Testis (tissue), 3 donors: Measurements from ENCODE around the gene ARSD. TPM values are rescaled to one million over a fixed set of nuclear protein-coding genes. Genes with fewer than 3 reads are reported as not detected.
A peak's percentile ranks its signal among the peaks of the same experiment; 100 is the strongest.
"Not testable (repeated sequence)": the region's sequence is repeated elsewhere in the genome, so short reads cannot be mapped to it uniquely, and the experiment has no call there.

Experiments
- DNase-seq: peaks from one replicate; pipeline ENCODE4 v3.0.0-alpha.2; 2019
- H3K27ac ChIP-seq, 2 donors: fragments of 200-600 bp; sonication (generic); one replicate each; pipeline ENCODE4 v1.5.1; 2019
- H3K27me3 ChIP-seq: fragments of 200-600 bp; sonication (generic); one replicate; pipeline ENCODE4 v1.5.1; 2019
- H3K36me3 ChIP-seq: fragments of 200-600 bp; sonication (generic); one replicate; pipeline ENCODE4 v1.5.1; 2017; ENCODE audit warnings: low read depth; ENCODE audit errors: missing control alignments
- H3K4me1 ChIP-seq: fragments of 200-600 bp; sonication (generic); one replicate; pipeline ENCODE4 v1.5.1; 2019
- H3K4me3 ChIP-seq, 2 donors: fragments of 200-600 bp; sonication (generic); one replicate each; pipeline ENCODE4 v1.5.1; 2017 to 2019
- H3K9me3 ChIP-seq: fragments of 200-600 bp; sonication (generic); one replicate; pipeline ENCODE4 v1.5.1; 2017
- CTCF ChIP-seq, 3 experiments: fragments of 450-650 bp in 2 of 3; fragments of 200-600 bp in 1 of 3; sonication (generic) in 1 of 3; IDR thresholded peaks; one replicate each; pipeline ENCODE4 v1.5.1; 2016 to 2019; ENCODE audit warnings: antibody characterized with exemption in 3 of 3, mild to moderate bottlenecking in 2 of 3, moderate library complexity in 1 of 3
- POLR2A ChIP-seq: fragments of 450-650 bp; IDR thresholded peaks from one replicate; pipeline ENCODE4 v1.6.1; 2017; ENCODE audit warnings: antibody characterized with exemption, mild to moderate bottlenecking, moderate library complexity
- WGBS, 2 donors: methylation state at CpG; one replicate each; pipeline ENCODE4 v1.1.5; 2018; 5-methylcytosine and 5-hydroxymethylcytosine counted together
- intact Hi-C: fragments of 100-400 bp; cut with DNase I; formaldehyde crosslinking; loops from one replicate; pipeline ENCODE4 v1.15.1; 2023; ENCODE audit warnings: low total_unique reads
- polyA plus RNA-seq: library from polyadenylated mRNA; stranded (reverse); fragments of 350-450 nt; fragmentation: Illumina TruSeq; extraction: RNeasy Lipid Tissue Mini Kit (QIAGEN cat#74804); gene quantifications from one replicate; pipeline ENCODE4 v1.2.3, GENCODE V29; 2014; ENCODE audit warnings: low read depth, low replicate concordance; ENCODE audit not compliant: insufficient read depth
- total RNA-seq, 2 donors: library from RNA; depleted of rRNA; stranded (reverse); fragments of >200 nt; gene quantifications; one replicate each; pipeline ENCODE4 v1.2.3, GENCODE V29; 2016

ARSD gene
- total and polyA plus RNA-seq, 3 donors from 2014 or later, result 14.6 to 37.0 (median 25.4) TPM

GRCh38 chrX:2889706-2890490, 39.2 kb downstream of the ARSD start:
- intact Hi-C loops, H3K36me3 ChIP-seq, H3K4me1 ChIP-seq, H3K27ac ChIP-seq, H3K27me3 ChIP-seq, DNase-seq, H3K9me3 ChIP-seq: not testable (repeated sequence)
- 17 to 26% methylated on average over 10 to 15 of the region's 15 CpGs for WGBS, 2 donors
- peak overlapping the region; percentile 21 to 26 for H3K4me3 ChIP-seq

GRCh38 chrX:2889045-2889605, 40.0 kb downstream of the ARSD start:
- 30 to 32% methylated on average over 11 of the region's 11 CpGs for WGBS, 2 donors
- H3K4me3 ChIP-seq, result peak overlapping the region; percentile 21 to 26
- intact Hi-C loops, result no loop called here
- no peak for TF ChIP-seq CTCF (IDR thresholded peaks at IDR 0.05)
- TF ChIP-seq POLR2A, result no peak
- DNase-seq, result no peak
- no peaks in the 10 kb centered on the region for H3K9me3 ChIP-seq
- no peaks in the 10 kb centered on the region for H3K36me3 ChIP-seq
- H3K27me3 ChIP-seq, result no peaks in the 10 kb centered on the region
- H3K27ac ChIP-seq, result no peak overlapping the region
- no peaks in the 10 kb centered on the region for H3K4me1 ChIP-seq

- TF ChIP-seq CTCF (IDR thresholded peaks at IDR 0.05) (no peak), POLR2A (no peak)
- Histone ChIP-seq H3K4me3 (no peak overlapping the region), H3K27ac (no peak overlapping the region), H3K36me3 (no peaks in the 10 kb centered on the region), H3K27me3 (no peaks in the 10 kb centered on the region), H3K4me1 (no peaks in the 10 kb centered on the region), H3K9me3 (no peaks in the 10 kb centered on the region)
- no peak for DNase-seq
- 84 to 90% methylated on average over 4 to 6 of the region's 7 CpGs for whole genome bisulfite sequencing, 2 donors
- intact Hi-C loops, result no loop called here
Observed at GRCh38 chrX:2888309-2888708, 40.8 kb downstream of the ARSD start.

GRCh38 chrX:2883770-2884169, 45.4 kb downstream of the ARSD start:
- no peaks in the 10 kb centered on the region for H3K36me3 ChIP-seq
- H3K9me3 ChIP-seq, result no peaks in the 10 kb centered on the region
- no peak for DNase-seq
- no peak for TF ChIP-seq CTCF (IDR thresholded peaks at IDR 0.05)
- TF ChIP-seq POLR2A, result no peak
- H3K27ac ChIP-seq, result no peak overlapping the region
- no peaks in the 10 kb centered on the region for H3K4me1 ChIP-seq
- intact Hi-C loops, result no loop called here
- H3K4me3 ChIP-seq, result no peak overlapping the region
- H3K27me3 ChIP-seq, result no peaks in the 10 kb centered on the region
- 93 to 96% methylated on average over 10 to 14 of the region's 14 CpGs for WGBS, 2 donors

GRCh38 chrX:2879670-2880069, 49.5 kb downstream of the ARSD start:
- 93 to 100% methylated on average over 1 of the region's 1 CpG for WGBS, 2 donors
- TF ChIP-seq CTCF (IDR thresholded peaks at IDR 0.05) (no peak), POLR2A (no peak)
- DNase-seq, result no peak
- Histone ChIP-seq H3K9me3 (no peaks in the 10 kb centered on the region), H3K4me3 (no peak overlapping the region), H3K36me3 (no peaks in the 10 kb centered on the region), H3K27ac (no peak overlapping the region), H3K4me1 (no peaks in the 10 kb centered on the region), H3K27me3 (no peaks in the 10 kb centered on the region)
- intact Hi-C loops, result no loop called here
